Measurements from ENCODE around the gene WDR17. TPM values are rescaled to one million over a fixed set of nuclear protein-coding genes. Genes with fewer than 3 reads are reported as not detected.

The WDR17 gene
- not detected in 2 replicates for total RNA-seq (2016; rRNA removed; fragmentation: Illumina TruSeq; extraction: Trizol)
- total RNA-seq (2016; cell fraction: cytosol; rRNA removed; fragmentation: Illumina TruSeq; extraction: Trizol; ENCODE audit: low read depth) = not detected in 2 replicates
- total RNA-seq (2016; cell fraction: insoluble cytoplasmic fraction; rRNA removed; fragmentation: Illumina TruSeq; extraction: Trizol) = not detected in 2 replicates
- total RNA-seq (2016; cell fraction: membrane; rRNA removed; fragmentation: Illumina TruSeq; extraction: Trizol) = not detected in 2 replicates
- not detected in 2 replicates for total RNA-seq (2016; cell fraction: nucleus; rRNA removed; fragmentation: Illumina TruSeq; extraction: Trizol)
- not detected in 2 replicates for polyA plus RNA-seq (2011; rRNA removed)
- not detected in 2 replicates for polyA plus RNA-seq (2011; cell fraction: cytosol; rRNA removed)
- not detected in 2 replicates for polyA plus RNA-seq (2011; cell fraction: nucleus; rRNA removed)
- not detected in 2 replicates for polyA plus RNA-seq (2012)
- polyA plus RNA-seq (2016; cell fraction: cytosol; fragmentation: Illumina TruSeq; extraction: Trizol; ENCODE audit: low read depth) = not detected in 2 replicates
- not detected in 2 replicates for polyA plus RNA-seq (2016; cell fraction: insoluble cytoplasmic fraction; fragmentation: Illumina TruSeq; extraction: Trizol; ENCODE audit: low read depth)
- not detected in 2 replicates for polyA plus RNA-seq (2016; cell fraction: membrane; fragmentation: Illumina TruSeq; extraction: Trizol; ENCODE audit: low read depth)
- polyA plus RNA-seq (2016; cell fraction: nucleus; fragmentation: Illumina TruSeq; extraction: Trizol; ENCODE audit: insufficient read depth, low read depth) = not detected in 2 replicates
- 0.02 TPM in 1 of 2 replicates, not detected in the other for polyA minus RNA-seq (2011; rRNA and poly(A)+ RNA removed; ENCODE audit: low replicate concordance)
- polyA minus RNA-seq (2011; cell fraction: cytosol; rRNA and poly(A)+ RNA removed) = not detected in 2 replicates
- polyA minus RNA-seq (2011; cell fraction: nucleus; rRNA and poly(A)+ RNA removed) = not detected in 2 replicates
- percentile 6 among the genes with signal in this experiment for Bru-seq, nascent RNA
- percentile 2 among the genes with signal in this experiment for BruChase-seq, experiment 1, labeled RNA remaining after a 6-hour chase
- BruChase-seq, experiment 2, labeled RNA remaining after a 2-hour chase = percentile 2 among the genes with signal in this experiment
- long read RNA-seq, experiment 1 = 0 reads
- long read RNA-seq, experiment 2 = 0 reads

GRCh38 chr4:176065435-176066291, at the start of gene WDR17:
TSS of gene WDR17 (plus strand) at chr4:176065841. CDS start at chr4:176111581, 45,740 bp downstream.
- 39% methylated on average over 7 of the region's 55 CpGs for WGBS (ENCODE audit: low lambda C conversion rate)
- FAIRE-seq = no peak
- no peak for DNase-seq (ENCODE audit: low spot score)
- H3K36me3 ChIP-seq (replicated peaks in 1 of 2; ENCODE audit: control insufficient read depth in 1 of 2, insufficient read depth in 2 of 2, low read length in 2 of 2) = no peaks in the 10 kb centered on the region
- no peaks in the 10 kb centered on the region for H3K4me1 ChIP-seq (ENCODE audit: insufficient read depth, low read length)
- in situ Hi-C loops (cut with HindIII; ENCODE audit: extremely low pct_ligation_motif_present, low pct_unique_long_range_greater_than_20kb) (no loop called here), intact Hi-C loops (cut with micrococcal nuclease; ENCODE audit: unreplicated experiment) (no loop called here)
- no peak for ATAC-seq
- no peak within 1 kb of the TSS for H3K27ac ChIP-seq (ENCODE audit: extremely low read length, insufficient read depth, low read length)
- no peak within 1 kb of the TSS for H3K4me3 ChIP-seq (replicated peaks in 1 of 3; ENCODE audit: insufficient read depth in 1 of 3, low read depth in 2 of 3, low read length in 3 of 3)
- POLR2A ChIA-PET = no interaction called here
- H3K9ac ChIP-seq (ENCODE audit: insufficient read depth, low read depth, low read length) = no peak within 1 kb of the TSS
- BruUV-seq (replicated peaks) = no TSS peak
- H4K20me1 ChIP-seq (ENCODE audit: insufficient read depth, low read length) = no peaks in the 10 kb centered on the region
- no peak within 1 kb of the TSS for H2AFZ ChIP-seq (ENCODE audit: low read length)
- peaks cover 0 to 6% of the 10 kb centered on the region in 2 experiments; a peak in 1 of 5 replicates for H3K27me3 ChIP-seq (ENCODE audit: control insufficient read depth in 1 of 2, insufficient read depth in 2 of 2, low read length in 2 of 2)
- no peak within 1 kb of the TSS for H3K4me2 ChIP-seq (ENCODE audit: low read depth, low read length)
- TF ChIP-seq MLXIP (CRISPR knock-in tag; IDR thresholded peaks at IDR 0.05; ENCODE audit: borderline replicate concordance) (no peak), ZNF160 (CRISPR knock-in tag; IDR thresholded peaks at IDR 0.05) (no peak), ETS1 (CRISPR knock-in tag; IDR thresholded peaks at IDR 0.05) (no peak), IKZF1 (IDR thresholded peaks at IDR 0.05) (no peak), ZMAT5 (CRISPR knock-in tag; IDR thresholded peaks at IDR 0.05; ENCODE audit: borderline replicate concordance, low read depth) (no peak), ZFP1 (CRISPR knock-in tag; IDR thresholded peaks at IDR 0.05) (no peak), STAG1 (CRISPR knock-in tag; IDR thresholded peaks at IDR 0.05) (no peak), ZSCAN25 (CRISPR knock-in tag; IDR thresholded peaks at IDR 0.05) (no peak)
- no peaks in the 10 kb centered on the region for H3K79me2 ChIP-seq (ENCODE audit: insufficient read depth, low read length)
- no peaks in the 10 kb centered on the region for H3K9me3 ChIP-seq (ENCODE audit: low read length)
- CTCF ChIA-PET (ENCODE audit: low intra/inter-chr PET ratio, low total read pairs) = no interaction called here
